Lower lobe of right lung (tissue), 2 donors: ENCODE results near the gene KANSL3. TPM values are rescaled to one million over a fixed set of nuclear protein-coding genes. Genes with fewer than 3 reads are reported as not detected.
"Not testable (repeated sequence)": the region's sequence is repeated elsewhere in the genome, so short reads cannot be mapped to it uniquely, and the experiment has no call there.

Experiments
- ATAC-seq, 2 donors: fragments of 200-7000 bp; cut with Tn5 transposase; one replicate each; pipeline ENCODE4 v1.9.1; 2020 to 2022; ENCODE audit warnings: mild to moderate bottlenecking in 2 of 2, moderate library complexity in 2 of 2
- DNase-seq: peaks from one replicate; pipeline ENCODE4 v3.0.0-alpha.2; 2020
- H3K27ac ChIP-seq: fragments of 200-600 bp; one replicate; pipeline ENCODE4 v1.8.0; 2022
- H3K27me3 ChIP-seq: fragments of 200-600 bp; one replicate; pipeline ENCODE4 v1.8.0; 2022; ENCODE audit warnings: low read depth
- H3K36me3 ChIP-seq: fragments of 200-600 bp; one replicate; pipeline ENCODE4 v1.8.0; 2022; ENCODE audit warnings: mild to moderate bottlenecking
- H3K4me1 ChIP-seq: fragments of 200-600 bp; one replicate; pipeline ENCODE4 v1.8.0; 2022
- H3K4me3 ChIP-seq: fragments of 200-600 bp; one replicate; pipeline ENCODE4 v1.8.0; 2022; ENCODE audit warnings: mild to moderate bottlenecking
- H3K9me3 ChIP-seq: fragments of 200-600 bp; one replicate; pipeline ENCODE4 v1.8.0; 2022
- intact Hi-C: fragments of 100-400 bp; cut with DNase I; formaldehyde crosslinking; loops from one replicate; pipeline ENCODE4 v1.11.0; 2022
- total RNA-seq: library from RNA; stranded (reverse); fragmentation: NEBNext Ultra II Directional; extraction: Animal tissue kit (Norgen Biotek cat#: 25700); gene quantifications from one replicate; pipeline ENCODE4 v1.2.1, GENCODE V29; 2021
- TF ChIP-seq, protein P1 (sequence below): fragments of 200-600 bp; IDR thresholded peaks from one replicate; pipeline ENCODE4 v1.8.0; 2022; ENCODE audit warnings: antibody characterized with exemption, mild to moderate bottlenecking
- donor health status: DM: no; HTN: yes; CAD: no; lungs with severe emphysema.

The KANSL3 gene
- total RNA-seq, 1 donor from 2014 or later: 45.0 TPM

DNA sequence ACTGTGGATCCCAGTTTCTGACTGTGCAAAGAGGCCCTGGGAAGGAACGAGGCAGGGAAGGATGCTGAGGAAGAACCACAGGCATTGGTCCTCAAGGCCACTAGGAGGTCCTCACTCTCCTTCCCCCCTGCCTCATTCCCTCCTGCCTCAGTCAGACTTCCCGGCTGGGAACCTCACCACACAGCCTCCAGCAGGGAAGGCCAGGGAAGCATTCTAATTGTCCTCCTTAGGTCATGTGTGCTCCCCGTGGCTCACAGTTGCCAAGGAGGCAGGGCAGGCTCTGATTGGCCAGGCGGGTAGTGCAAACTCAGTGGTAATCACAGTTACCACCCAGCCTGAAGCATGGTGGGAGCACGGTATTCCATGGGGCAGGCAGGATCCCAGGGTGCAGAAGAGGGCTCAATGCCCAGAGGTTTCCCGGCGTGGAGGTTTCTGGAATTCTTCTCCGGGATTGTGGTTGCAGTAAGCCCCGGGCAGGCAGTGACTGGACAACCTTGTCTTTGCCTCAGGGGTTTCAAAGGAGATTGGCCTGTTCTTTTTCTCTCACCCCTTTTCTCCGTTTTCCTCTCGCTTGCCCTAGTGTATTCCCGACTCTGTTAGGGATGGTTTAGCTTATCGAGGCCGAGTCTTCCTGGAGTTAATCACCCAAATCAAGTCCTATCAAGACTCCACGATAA is 31.6 kb upstream of the KANSL3 start:
- no peak for ATAC-seq
- no peak for DNase-seq

DNA sequence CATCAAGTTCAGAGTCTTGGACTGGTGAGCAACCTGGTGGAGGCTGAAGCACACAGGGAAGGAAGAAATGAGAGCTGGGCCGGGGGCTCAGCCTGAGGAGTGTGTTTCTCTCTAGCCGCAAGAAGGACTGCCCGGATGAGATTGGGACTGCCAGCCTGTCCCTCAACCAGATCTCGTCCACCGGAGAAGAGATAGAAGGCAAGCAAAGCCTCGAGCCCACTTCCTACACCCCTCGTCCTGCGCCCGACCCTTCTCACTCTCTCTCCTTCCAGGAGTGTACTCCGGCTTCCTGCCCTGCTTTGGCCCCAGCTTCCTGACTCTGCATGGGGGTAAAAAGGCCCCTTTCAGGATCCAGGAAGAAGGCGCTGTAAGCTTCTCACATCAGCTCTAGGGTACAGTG is 30.7 kb upstream of the KANSL3 start:
- Histone ChIP-seq H3K27ac (no peak overlapping the region), H3K36me3 (no peaks in the 10 kb centered on the region), H3K9me3 (peaks cover 7% of the 10 kb centered on the region), H3K4me1 (peaks cover 24% of the 10 kb centered on the region), H3K27me3 (no peaks in the 10 kb centered on the region), H3K4me3 (no peak overlapping the region)
- DNase-seq (no peak), ATAC-seq (no peak)
- intact Hi-C loops: no loop called here
- TF ChIP-seq, protein P1, sequence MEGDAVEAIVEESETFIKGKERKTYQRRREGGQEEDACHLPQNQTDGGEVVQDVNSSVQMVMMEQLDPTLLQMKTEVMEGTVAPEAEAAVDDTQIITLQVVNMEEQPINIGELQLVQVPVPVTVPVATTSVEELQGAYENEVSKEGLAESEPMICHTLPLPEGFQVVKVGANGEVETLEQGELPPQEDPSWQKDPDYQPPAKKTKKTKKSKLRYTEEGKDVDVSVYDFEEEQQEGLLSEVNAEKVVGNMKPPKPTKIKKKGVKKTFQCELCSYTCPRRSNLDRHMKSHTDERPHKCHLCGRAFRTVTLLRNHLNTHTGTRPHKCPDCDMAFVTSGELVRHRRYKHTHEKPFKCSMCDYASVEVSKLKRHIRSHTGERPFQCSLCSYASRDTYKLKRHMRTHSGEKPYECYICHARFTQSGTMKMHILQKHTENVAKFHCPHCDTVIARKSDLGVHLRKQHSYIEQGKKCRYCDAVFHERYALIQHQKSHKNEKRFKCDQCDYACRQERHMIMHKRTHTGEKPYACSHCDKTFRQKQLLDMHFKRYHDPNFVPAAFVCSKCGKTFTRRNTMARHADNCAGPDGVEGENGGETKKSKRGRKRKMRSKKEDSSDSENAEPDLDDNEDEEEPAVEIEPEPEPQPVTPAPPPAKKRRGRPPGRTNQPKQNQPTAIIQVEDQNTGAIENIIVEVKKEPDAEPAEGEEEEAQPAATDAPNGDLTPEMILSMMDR: no peak

More for the DNA sequence above, 31.6 kb upstream of the KANSL3 start:
- intact Hi-C loops: no loop called here
- H3K4me1 ChIP-seq: peaks cover 17% of the 10 kb centered on the region
- H3K27me3 ChIP-seq: no peaks in the 10 kb centered on the region
- H3K36me3 ChIP-seq: no peaks in the 10 kb centered on the region
- TF ChIP-seq, protein P1: no peak
- no peak overlapping the region for H3K27ac ChIP-seq
- no peak overlapping the region for H3K4me3 ChIP-seq
- peaks cover under 1% of the 10 kb centered on the region for H3K9me3 ChIP-seq

DNA sequence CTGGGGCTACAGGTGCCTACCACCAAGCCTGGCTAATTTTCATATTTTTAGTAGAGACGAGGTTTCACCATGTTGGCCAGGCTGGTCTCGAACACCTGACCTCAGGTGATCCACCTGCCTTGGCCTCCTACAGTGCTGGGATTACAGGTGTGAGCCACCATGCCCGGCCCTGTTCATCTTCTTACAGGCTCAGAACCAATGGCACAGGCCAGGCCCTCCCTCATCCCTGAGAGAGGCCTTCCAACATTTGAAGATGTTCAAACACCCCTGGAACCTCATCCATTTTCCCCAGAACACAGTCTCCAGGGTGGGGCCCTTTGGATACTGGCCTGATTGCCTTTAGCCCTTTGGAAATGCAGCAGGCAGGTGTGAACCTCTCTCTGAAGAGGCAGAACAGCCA is 27.6 kb upstream of the KANSL3 start:
- H3K9me3 ChIP-seq, H3K36me3 ChIP-seq, DNase-seq, intact Hi-C loops, H3K4me3 ChIP-seq, H3K27me3 ChIP-seq, ATAC-seq: not testable (repeated sequence)
- Histone ChIP-seq H3K4me1 (peaks cover 24% of the 10 kb centered on the region), H3K27ac (peak overlapping the region; percentile 70)

DNA sequence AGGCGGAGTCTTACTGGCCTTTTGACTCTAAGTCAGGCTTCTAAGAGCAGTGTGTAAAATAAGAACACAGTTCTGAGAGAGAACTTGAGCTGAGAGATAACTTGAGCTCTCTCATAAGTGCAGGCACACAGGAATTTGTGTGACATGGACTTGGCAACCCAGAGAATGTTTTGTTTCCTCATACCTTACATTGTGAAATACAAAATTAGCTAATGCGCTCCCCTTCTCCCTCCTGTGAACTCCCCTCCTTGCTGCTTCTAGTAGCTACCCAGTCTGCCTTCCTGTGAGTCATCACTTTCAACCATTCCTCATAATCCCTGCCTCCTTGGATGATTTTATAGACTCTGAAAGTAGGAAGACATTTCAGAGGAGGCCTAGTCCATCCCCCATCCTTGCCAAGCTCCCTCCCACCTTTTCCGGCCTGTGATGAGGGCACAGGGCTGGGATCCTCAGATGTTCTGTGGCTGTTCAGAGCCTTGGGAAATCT is 27.0 kb upstream of the KANSL3 start:
- Histone ChIP-seq H3K4me1 (peaks cover 24% of the 10 kb centered on the region), H3K9me3 (peaks cover 7% of the 10 kb centered on the region), H3K27ac (peak overlapping the region; percentile 70), H3K4me3 (no peak overlapping the region), H3K27me3 (no peaks in the 10 kb centered on the region), H3K36me3 (no peaks in the 10 kb centered on the region)
- ATAC-seq: peak; percentile 93
- DNase-seq: peak; percentile 61
- intact Hi-C loops: no loop called here
- TF ChIP-seq, protein P1: no peak

DNA sequence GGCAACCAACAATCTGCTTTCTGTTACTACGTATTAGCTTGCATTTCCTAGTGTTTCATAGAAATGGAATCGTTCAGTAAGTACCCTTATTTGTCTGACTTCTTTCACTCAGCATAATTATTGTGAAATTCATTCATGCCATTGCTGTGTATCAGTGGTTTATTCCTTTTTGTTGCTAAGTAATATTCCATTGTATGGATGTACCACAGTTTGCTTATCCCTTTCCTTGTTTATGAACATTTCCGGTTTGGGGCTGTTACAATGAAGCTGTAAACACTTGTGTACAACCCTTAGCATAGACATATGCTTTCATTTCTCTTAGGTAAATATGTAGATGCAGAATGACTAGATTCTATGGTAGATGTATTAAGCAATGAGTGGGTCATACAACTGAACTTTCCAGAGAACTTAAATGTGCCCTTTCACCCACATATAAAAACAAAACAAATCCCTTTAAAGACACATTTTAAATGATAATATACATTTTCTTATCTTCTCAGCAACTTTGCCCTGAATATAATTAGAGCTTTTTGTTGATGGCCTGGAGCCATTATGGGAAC is 26.3 kb upstream of the KANSL3 start:
- intact Hi-C loops: no loop called here
- peak in 1 of 2 donors; percentile 1 for ATAC-seq

More for the DNA sequence above, 26.3 kb upstream of the KANSL3 start:
- Histone ChIP-seq H3K27ac (peak overlapping the region; percentile 67), H3K4me3 (no peak overlapping the region), H3K27me3 (no peaks in the 10 kb centered on the region), H3K9me3 (peaks cover 7% of the 10 kb centered on the region), H3K36me3 (no peaks in the 10 kb centered on the region), H3K4me1 (peaks cover 24% of the 10 kb centered on the region)
- DNase-seq: no peak
- TF ChIP-seq, protein P1: no peak
